Coronary artery (tissue), 2 donors: ENCODE measurements around the gene CYB561D1.
A peak's percentile ranks its signal among the peaks of the same experiment; 100 is the strongest.

Experiments used
- DNase-seq: peaks from one replicate; pipeline ENCODE4 v3.0.0-alpha.2; 2017; ENCODE audit warnings: low spot score
- H3K27ac ChIP-seq, 2 donors: fragments of 200-600 bp; sonication (generic); one replicate each; pipeline ENCODE4 v1.5.1; 2016 to 2019
- H3K4me3 ChIP-seq: fragments of 200-600 bp; sonication (generic); 2 replicates; pipeline ENCODE4 v1.5.1; 2016; ENCODE audit warnings: mild to moderate bottlenecking, moderate library complexity
- CTCF ChIP-seq: fragments of 200-600 bp; sonication (generic); IDR thresholded peaks from one replicate; pipeline ENCODE4 v1.5.1; 2019; ENCODE audit warnings: antibody characterized with exemption

The CYB561D1 gene

GRCh38 chr1:109487261-109487660 is 6.6 kb upstream of the CYB561D1 start:
- H3K4me3 ChIP-seq, result no peak overlapping the region
- no peak for DNase-seq
- H3K27ac ChIP-seq, result no peak overlapping the region
- TF ChIP-seq CTCF, result no peak

GRCh38 chr1:109488201-109488600 is 5.7 kb upstream of the CYB561D1 start:
- H3K4me3 ChIP-seq, result no peak overlapping the region
- H3K27ac ChIP-seq, result no peak overlapping the region
- TF ChIP-seq CTCF, result no peak
- no peak for DNase-seq

- Histone ChIP-seq H3K27ac (no peak overlapping the region), H3K4me3 (no peak overlapping the region)
- DNase-seq, result no peak
- no peak for TF ChIP-seq CTCF
These were observed 5.2 kb upstream of the CYB561D1 start for GRCh38 chr1:109488696-109489095.

- DNase-seq, result no peak
- Histone ChIP-seq H3K4me3 (no peak overlapping the region), H3K27ac (no peak overlapping the region)
- TF ChIP-seq CTCF, result peak; percentile 70
These were observed 3.6 kb upstream of the CYB561D1 start for GRCh38 chr1:109490029-109490933.

- no peak overlapping the region for H3K4me3 ChIP-seq
- peak; percentile 62 for DNase-seq
- no peak overlapping the region for H3K27ac ChIP-seq
- TF ChIP-seq CTCF, result no peak
These were observed 3.0 kb upstream of the CYB561D1 start for GRCh38 chr1:109490934-109491302.

- Histone ChIP-seq H3K4me3 (no peak overlapping the region), H3K27ac (no peak overlapping the region)
- no peak for TF ChIP-seq CTCF
- DNase-seq, result peak; percentile 58
These were observed 2.5 kb upstream of the CYB561D1 start for GRCh38 chr1:109491372-109491771.

GRCh38 chr1:109492779-109493178 is 1.1 kb upstream of the CYB561D1 start:
- no peak overlapping the region for H3K27ac ChIP-seq
- TF ChIP-seq CTCF, result no peak
- DNase-seq, result no peak

More at GRCh38 chr1:109492779-109493178, 1.1 kb upstream of the CYB561D1 start:
- no peak overlapping the region for H3K4me3 ChIP-seq
